Thymus (tissue), 11 donors: Measurements from ENCODE around the gene TBC1D23. TPM values are rescaled to one million over a fixed set of nuclear protein-coding genes. Genes with fewer than 3 reads are reported as not detected.

Experiments
- DNase-seq, 9 donors: peaks; one replicate each; pipeline ENCODE4 v3.0.0-alpha.2; 2013; ENCODE audit warnings: low spot score in 9 of 9, low read depth in 6 of 9, missing footprints in 1 of 9
- H3K27ac ChIP-seq, 2 donors: one replicate each; pipeline ENCODE4 v1.5.1; 2013; ENCODE audit warnings: control low read depth in 1 of 2, low read depth in 1 of 2, low read length in 1 of 2, mild to moderate bottlenecking in 1 of 2, moderate library complexity in 1 of 2
- H3K27me3 ChIP-seq, 2 donors: one replicate each; pipeline ENCODE4 v1.5.1; 2013; ENCODE audit warnings: low read length in 1 of 2; ENCODE audit not compliant: control insufficient read depth in 2 of 2, insufficient read depth in 1 of 2
- H3K36me3 ChIP-seq, 2 donors: one replicate each; pipeline ENCODE4 v1.5.1; 2013; ENCODE audit warnings: low read length in 1 of 2, mild to moderate bottlenecking in 1 of 2, moderate library complexity in 1 of 2; ENCODE audit not compliant: control insufficient read depth in 2 of 2, insufficient read depth in 2 of 2
- H3K4me1 ChIP-seq, 2 donors: one replicate each; pipeline ENCODE4 v1.5.1; 2013; ENCODE audit warnings: low read length in 2 of 2; ENCODE audit not compliant: control insufficient read depth in 2 of 2, insufficient read depth in 2 of 2
- H3K4me3 ChIP-seq, 2 donors: one replicate each; pipeline ENCODE4 v1.5.1; 2013; ENCODE audit warnings: low read length in 2 of 2, control low read depth in 1 of 2, mild to moderate bottlenecking in 1 of 2
- H3K9me3 ChIP-seq, 2 donors: one replicate each; pipeline ENCODE4 v1.5.1; 2013; ENCODE audit warnings: low read length in 1 of 2, mild to moderate bottlenecking in 1 of 2; ENCODE audit not compliant: control insufficient read depth in 2 of 2, insufficient read depth in 1 of 2
- WGBS: extraction: QIAGEN DNeasy Blood & Tissue Kit; methylation state at CpG from one replicate; pipeline ENCODE4 v1.1.7; 2013; 5-methylcytosine and 5-hydroxymethylcytosine counted together
- polyA plus RNA-seq: library from polyadenylated mRNA; stranded (reverse); fragments of 200-250 nt; gene quantifications from one replicate; pipeline ENCODE4 v1.2.3, GENCODE V29; 2013
- total RNA-seq: library from RNA; stranded (reverse); fragments of 120-200 nt; gene quantifications from one replicate; pipeline ENCODE4 v1.2.4, GENCODE V29; 2013
- donor health status: healthy.

TBC1D23 gene
- total and polyA plus RNA-seq, 2 donors = 26.0 to 39.6 TPM

DNA sequence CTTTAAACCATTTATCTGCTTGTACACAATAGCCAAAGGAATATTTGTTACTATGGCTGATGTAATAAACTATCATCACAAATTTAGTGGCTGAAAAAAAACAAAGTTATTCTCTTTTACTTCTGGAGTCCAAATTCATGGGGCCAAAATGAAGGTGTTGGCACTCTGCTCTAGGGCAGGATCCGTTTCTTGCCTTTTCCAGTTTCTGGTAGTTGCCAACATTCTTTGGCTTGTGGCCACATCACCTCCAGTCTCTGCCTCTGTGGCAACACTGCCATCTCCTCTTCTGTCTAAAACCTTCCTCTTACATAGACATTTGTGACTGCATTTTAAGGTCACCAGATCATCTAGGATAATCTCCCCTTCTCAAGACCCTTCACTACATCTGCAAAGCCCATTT lies 101.1 kb downstream of the TBC1D23 start:
- Histone ChIP-seq H3K4me1 (no peaks in the 10 kb centered on the region), H3K4me3 (no peak overlapping the region), H3K27me3 (no peaks in the 10 kb centered on the region), H3K36me3 (peaks cover 5 to 36% of the 10 kb centered on the region in 2 donors), H3K9me3 (no peaks in the 10 kb centered on the region), H3K27ac (no peak overlapping the region)
- DNase-seq = no peak
- WGBS = 97% methylated on average over 1 of the region's 1 CpG

GRCh38 chr3:100364421-100364820 lies 103.6 kb downstream of the TBC1D23 start:
- DNase-seq = no peak
- H3K27me3 ChIP-seq = no peaks in the 10 kb centered on the region
- H3K4me1 ChIP-seq = no peaks in the 10 kb centered on the region
- H3K36me3 ChIP-seq = peaks cover 15 to 53% of the 10 kb centered on the region in 2 donors
- H3K27ac ChIP-seq = no peak overlapping the region
- H3K9me3 ChIP-seq = no peaks in the 10 kb centered on the region
- H3K4me3 ChIP-seq = no peak overlapping the region
- WGBS = 97% methylated on average over 3 of the region's 3 CpGs

DNA sequence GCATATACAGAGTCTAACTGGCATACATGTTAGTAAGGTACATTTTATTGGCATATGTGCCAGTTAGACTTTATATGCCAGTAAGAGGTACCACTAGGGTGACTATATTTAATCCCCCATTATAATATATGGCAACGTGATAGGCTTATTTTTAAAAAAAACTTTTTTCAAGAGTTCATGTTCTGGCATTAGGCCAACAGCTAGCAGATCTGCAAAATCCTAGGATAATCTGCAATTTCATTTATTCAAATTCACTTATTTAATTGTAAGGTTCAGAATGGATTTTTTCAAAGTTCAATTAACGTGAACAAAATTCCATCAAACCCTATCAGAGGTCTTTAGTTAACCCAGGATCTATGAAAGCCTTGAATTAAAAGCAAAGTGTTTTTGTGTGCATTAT lies 105.6 kb downstream of the TBC1D23 start:
- no peak for DNase-seq
- no peak overlapping the region for H3K27ac ChIP-seq
- no peak overlapping the region for H3K4me3 ChIP-seq
- H3K4me1 ChIP-seq = no peaks in the 10 kb centered on the region
- H3K36me3 ChIP-seq = peaks cover 21 to 61% of the 10 kb centered on the region in 2 donors
- 96% methylated on average over 2 of the region's 2 CpGs for WGBS
- H3K9me3 ChIP-seq = no peaks in the 10 kb centered on the region
- H3K27me3 ChIP-seq = no peaks in the 10 kb centered on the region

- H3K27ac ChIP-seq = no peak overlapping the region
Observed at GRCh38 chr3:100368441-100368840, 107.6 kb downstream of the TBC1D23 start.

GRCh38 chr3:100370756-100371155 lies 110.0 kb downstream of the TBC1D23 start:
- Histone ChIP-seq H3K36me3 (peaks cover 30 to 53% of the 10 kb centered on the region in 2 donors), H3K27ac (no peak overlapping the region), H3K27me3 (no peaks in the 10 kb centered on the region), H3K9me3 (no peaks in the 10 kb centered on the region), H3K4me1 (no peaks in the 10 kb centered on the region), H3K4me3 (no peak overlapping the region)
- DNase-seq = no peak
- 100% methylated on average over 1 of the region's 1 CpG for WGBS

More at GRCh38 chr3:100368441-100368840, 107.6 kb downstream of the TBC1D23 start:
- H3K9me3 ChIP-seq = no peaks in the 10 kb centered on the region
- H3K36me3 ChIP-seq = peaks cover 30 to 63% of the 10 kb centered on the region in 2 donors
- H3K4me1 ChIP-seq = no peaks in the 10 kb centered on the region
- no peaks in the 10 kb centered on the region for H3K27me3 ChIP-seq
- H3K4me3 ChIP-seq = no peak overlapping the region
- DNase-seq = no peak
- 92% methylated on average over 8 of the region's 8 CpGs for WGBS

GRCh38 chr3:100374521-100374920 lies 113.7 kb downstream of the TBC1D23 start:
- no peak overlapping the region for H3K4me3 ChIP-seq
- DNase-seq = no peak
- no peaks in the 10 kb centered on the region for H3K9me3 ChIP-seq
- no peaks in the 10 kb centered on the region for H3K27me3 ChIP-seq
- no peak overlapping the region for H3K27ac ChIP-seq
- peaks cover 20 to 49% of the 10 kb centered on the region in 2 donors for H3K36me3 ChIP-seq
- no peaks in the 10 kb centered on the region for H3K4me1 ChIP-seq

Other genes with a start within 250 kb of the TBC1D23 start
- 6.6 TPM for gene FILIP1L, start 146.5 kb upstream of the TBC1D23 start, total RNA-seq
- gene FILIP1L, start 146.5 kb upstream of the TBC1D23 start, polyA plus RNA-seq = 15.5 TPM
- gene NIT2, start 73.8 kb downstream of the TBC1D23 start, total RNA-seq = 39.1 TPM
- 40.9 TPM for gene NIT2, start 73.8 kb downstream of the TBC1D23 start, polyA plus RNA-seq
- 37.2 TPM for gene TOMM70, start 140.1 kb downstream of the TBC1D23 start, total RNA-seq
- 24.0 TPM for gene TOMM70, start 140.1 kb downstream of the TBC1D23 start, polyA plus RNA-seq
- 1.7 TPM for gene LNP1, start 140.5 kb downstream of the TBC1D23 start, total RNA-seq
- 1.6 TPM for gene LNP1, start 140.5 kb downstream of the TBC1D23 start, polyA plus RNA-seq
- gene TMEM45A, start 231.6 kb downstream of the TBC1D23 start, total RNA-seq = 2.6 TPM
- gene TMEM45A, start 231.6 kb downstream of the TBC1D23 start, polyA plus RNA-seq = 22.1 TPM